HepG2 (cell line): ENCODE data around the gene SDF2. TPM values are rescaled to one million over a fixed set of nuclear protein-coding genes. Genes with fewer than 3 reads are reported as not detected.

ENCODE experiments used
- ARID5B ChIP-seq: IDR thresholded peaks from 2 replicates; pipeline ENCODE4 v1.4.0; 2020; ENCODE audit warnings: mild to moderate bottlenecking, missing genetic modification reagents
- BRD4 ChIP-seq: sonication (generic); formaldehyde crosslinking; IDR thresholded peaks from 2 replicates; pipeline ENCODE4 v1.4.0; 2020; ENCODE audit warnings: missing genetic modification reagents
- CCDC6 ChIP-seq: sonication (generic); formaldehyde crosslinking; IDR thresholded peaks from 2 replicates; pipeline ENCODE4 v1.8.1; 2022; ENCODE audit warnings: mild to moderate bottlenecking, missing genetic modification reagents, moderate library complexity
- ESRRA ChIP-seq: sonication (generic); formaldehyde crosslinking; IDR thresholded peaks from 2 replicates; pipeline ENCODE4 v1.5.1; 2020; ENCODE audit warnings: mild to moderate bottlenecking, low read depth, missing genetic modification reagents
- GABPB1 ChIP-seq: IDR thresholded peaks from 2 replicates; pipeline ENCODE4 v1.6.1; 2016; ENCODE audit warnings: mild to moderate bottlenecking, missing genetic modification reagents, moderate library complexity, missing compliant biosample characterization
- GFI1 ChIP-seq: sonication (generic); formaldehyde crosslinking; IDR thresholded peaks from 2 replicates; pipeline ENCODE4 v1.5.0; 2020; ENCODE audit warnings: missing genetic modification reagents, mild to moderate bottlenecking, borderline replicate concordance
- NCOA2 ChIP-seq: sonication (generic); formaldehyde crosslinking; IDR thresholded peaks from 2 replicates; pipeline ENCODE4 v1.8.0; 2022; ENCODE audit warnings: inconsistent platforms
- NFE2L2 ChIP-seq: fragments of 150-350 bp; IDR thresholded peaks from 2 replicates; pipeline ENCODE4 v1.6.1; 2014; ENCODE audit warnings: low read length
- NFKB2 ChIP-seq: sonication (generic); formaldehyde crosslinking; IDR thresholded peaks from 2 replicates; pipeline ENCODE4 v1.4.0; 2020; ENCODE audit warnings: missing genetic modification reagents, borderline replicate concordance
- NONO ChIP-seq, 2 experiments: fragments of 450-650 bp in 1 of 2; sonication (generic) in 1 of 2; formaldehyde crosslinking in 1 of 2; IDR thresholded peaks in 1 of 2; conservative IDR thresholded peaks in 1 of 2; 2 replicates each; pipeline versions ENCODE4 v1.6.1 to v1.8.0; 2017 to 2022; ENCODE audit warnings: mild to moderate bottlenecking in 1 of 2, missing genetic modification reagents in 1 of 2, moderate library complexity in 1 of 2
- NPAS2 ChIP-seq: sonication (generic); formaldehyde crosslinking; IDR thresholded peaks from 2 replicates; pipeline ENCODE4 v1.8.0; 2022; ENCODE audit warnings: mild to moderate bottlenecking, missing genetic modification reagents, borderline replicate concordance
- POLR2AphosphoS2 ChIP-seq: IDR thresholded peaks from 2 replicates; pipeline ENCODE4 v1.6.1; 2011; ENCODE audit warnings: low read depth, low read length, improper control_type of control experiment
- REL ChIP-seq: sonication (generic); formaldehyde crosslinking; conservative IDR thresholded peaks from 2 replicates; pipeline ENCODE4 v1.8.0; 2022; ENCODE audit warnings: mild to moderate bottlenecking, missing genetic modification reagents, moderate library complexity
- RXRB ChIP-seq: IDR thresholded peaks from 2 replicates; pipeline ENCODE4 v1.6.1; 2016; ENCODE audit warnings: borderline replicate concordance, missing genetic modification reagents, missing compliant biosample characterization
- SMC3 ChIP-seq: IDR thresholded peaks from 2 replicates; pipeline ENCODE4 v1.6.1; 2011; ENCODE audit warnings: low read length, improper control_type of control experiment
- ZBTB20 ChIP-seq: sonication (generic); formaldehyde crosslinking; IDR thresholded peaks from 2 replicates; pipeline ENCODE4 v1.8.1; 2023; ENCODE audit warnings: missing genetic modification reagents, low read depth, mild to moderate bottlenecking, borderline replicate concordance
- ZNF362 ChIP-seq: sonication (generic); formaldehyde crosslinking; IDR thresholded peaks from 2 replicates; pipeline ENCODE4 v1.4.0; 2020; ENCODE audit warnings: missing genetic modification reagents, mild to moderate bottlenecking, borderline replicate concordance
- ZNF597 ChIP-seq: sonication (generic); formaldehyde crosslinking; IDR thresholded peaks from 2 replicates; pipeline ENCODE4 v1.5.0; 2020; ENCODE audit warnings: missing genetic modification reagents
- ZNF670 ChIP-seq: sonication (generic); formaldehyde crosslinking; IDR thresholded peaks from 2 replicates; pipeline ENCODE4 v1.8.0; 2022; ENCODE audit warnings: mild to moderate bottlenecking, missing genetic modification reagents, borderline replicate concordance
- ZNF770 ChIP-seq: sonication (generic); formaldehyde crosslinking; IDR thresholded peaks from 2 replicates; pipeline ENCODE4 v1.5.0; 2020; ENCODE audit warnings: mild to moderate bottlenecking, missing genetic modification reagents
- polyA plus RNA-seq, 8 experiments: library from polyadenylated mRNA; depleted of rRNA in 3 of 8; stranded (reverse) in 7 of 8; unstranded in 1 of 8; fragments of >200 nt; fragmentation: Illumina TruSeq in 4 of 8; extraction: Trizol in 4 of 8; gene quantifications; 2 replicates each; pipeline versions ENCODE4 v1.2.1 to v1.2.3, GENCODE V29; 2011 to 2016; ENCODE audit warnings: low read depth in 4 of 8, missing spikeins in 1 of 8, mixed read lengths in 1 of 8; ENCODE audit not compliant: insufficient read depth in 1 of 8
- total RNA-seq, 5 experiments: library from RNA; depleted of rRNA; stranded (reverse); fragments of >200 nt; fragmentation: Illumina TruSeq; extraction: Trizol; gene quantifications; 2 replicates each; pipeline ENCODE4 v1.2.3, GENCODE V29; 2016; ENCODE audit warnings: low read depth in 1 of 5

SDF2 gene
- total and polyA plus RNA-seq, 2 of the 13 experiments (the other 11 are each of a cell fraction or from before 2014, with no cell fraction given) = 58.2 to 58.4 TPM

- TF ChIP-seq GABPB1 (CRISPR knock-in tag) (peak; percentile 80), NCOA2 (CRISPR knock-in tag) (no peak), ARID5B (CRISPR knock-in tag) (peak; percentile 66), SMC3 (no peak), ZBTB20 (CRISPR knock-in tag) (no peak), CCDC6 (CRISPR knock-in tag) (no peak; the same call in 1 of the 2 replicates), NPAS2 (no peak), ZNF670 (CRISPR knock-in tag) (peak; percentile 43; the same call in 1 of the 2 replicates), GFI1 (no peak; the same call in 1 of the 2 replicates), REL (no peak), POLR2AphosphoS2 (no peak; the same call in 1 of the 2 replicates), ZNF597 (CRISPR knock-in tag) (no peak), RXRB (peak; percentile 55; the same call in 1 of the 2 replicates), ESRRA (peak; percentile 42; the same call in 1 of the 2 replicates), ZNF770 (no peak; the same call in 1 of the 2 replicates), BRD4 (CRISPR knock-in tag) (peak; percentile 65; the same call in 1 of the 2 replicates), ZNF362 (CRISPR knock-in tag) (peak; percentile 40; the same call in 1 of the 2 replicates), NFE2L2 (no peak), NONO (IDR thresholded peaks at IDR 0.05) (no peak), NONO (CRISPR knock-in tag; conservative IDR thresholded peaks at IDR 0.05) (peak; percentile 32), NFKB2 (CRISPR knock-in tag) (peak; percentile 82; the same call in 1 of the 2 replicates)
Measured at GRCh38 chr17:28710861-28711722, 49.4 kb upstream of the SDF2 start (continued).
